HG02642 (cell line): ENCODE measurements around the gene ERN1.

Source experiments
- ATAC-seq: cut with Tn5 transposase; IDR thresholded peaks from one replicate; pipeline ENCODE4 v1.9.1; 2021; ENCODE audit warnings: mild to moderate bottlenecking; ENCODE audit not compliant: unreplicated experiment, poor library complexity

Gene ERN1

GRCh38 chr17:64158831-64159590 is 29.1 kb upstream of the ERN1 start:
- ATAC-seq, result no peak

GRCh38 chr17:64158406-64158805 is 28.5 kb upstream of the ERN1 start:
- ATAC-seq, result no peak

- ATAC-seq, result no peak
These were observed 27.8 kb upstream of the ERN1 start for GRCh38 chr17:64157669-64158180.

- no peak for ATAC-seq
These were observed 26.7 kb upstream of the ERN1 start for GRCh38 chr17:64156670-64157069.

- no peak for ATAC-seq
These were observed 26.0 kb upstream of the ERN1 start for GRCh38 chr17:64155751-64156544.

- no peak for ATAC-seq
These were observed 25.2 kb upstream of the ERN1 start for GRCh38 chr17:64155129-64155528.

- ATAC-seq, result no peak
These were observed 24.8 kb upstream of the ERN1 start for GRCh38 chr17:64154717-64155116.

- no peak for ATAC-seq
These were observed 24.4 kb upstream of the ERN1 start for GRCh38 chr17:64154313-64154695.

- no peak for ATAC-seq
These were observed 23.8 kb upstream of the ERN1 start for GRCh38 chr17:64153565-64154312.

GRCh38 chr17:64152428-64153125 is 22.6 kb upstream of the ERN1 start:
- ATAC-seq, result no peak

GRCh38 chr17:64151016-64151368 is 21.0 kb upstream of the ERN1 start:
- ATAC-seq, result no peak

- no peak for ATAC-seq
These were observed 20.5 kb upstream of the ERN1 start for GRCh38 chr17:64150237-64151015.

GRCh38 chr17:64149196-64149595 is 19.3 kb upstream of the ERN1 start:
- no peak for ATAC-seq

GRCh38 chr17:64148699-64149098 is 18.8 kb upstream of the ERN1 start:
- ATAC-seq, result no peak

- no peak for ATAC-seq
These were observed 18.2 kb upstream of the ERN1 start for GRCh38 chr17:64148017-64148631.

GRCh38 chr17:64147110-64148016 is 17.4 kb upstream of the ERN1 start:
- ATAC-seq, result no peak

GRCh38 chr17:64146418-64147109 is 16.6 kb upstream of the ERN1 start:
- peak; percentile 5 for ATAC-seq
